Measurements from ENCODE around the gene ENTPD1. TPM values are rescaled to one million over a fixed set of nuclear protein-coding genes. Genes with fewer than 3 reads are reported as not detected.

Gene ENTPD1
- total and polyA plus RNA-seq, 9 of the 15 experiments (the other 6 are each of a cell fraction or from before 2014, with no cell fraction given) = 0.07 to 1.5 (median 0.37) TPM

- TF ChIP-seq TEAD2 (tag; IDR thresholded peaks at IDR 0.05) (no peak), NFXL1 (CRISPR knock-in tag; IDR thresholded peaks at IDR 0.05) (no peak)
Observed at GRCh38 chr10:95833042-95833610, 77.2 kb downstream of the ENTPD1 start (continued).

- H4K20me1 ChIP-seq (replicated peaks; ENCODE audit: control insufficient read depth, insufficient read depth, low read length) = no peaks in the 10 kb centered on the region
- FAIRE-seq = no peak
- in situ Hi-C loops (cut with MboI) (loop anchor here (25.0 kb wide), 1 partner anchor 447 kb away; no protein-coding TSS in a partner anchor), intact Hi-C loops (cut with micrococcal nuclease) (no loop called here)
- ChIA-PET CTCF (ENCODE audit: low intra/inter-chr PET ratio) (no interaction called here), POLR2A (no interaction called here)
- H3K9me1 ChIP-seq (ENCODE audit: control insufficient read depth, insufficient read depth, low read length) = no peaks in the 10 kb centered on the region
- BruUV-seq (replicated peaks) = no TSS peak
- TF ChIP-seq EP400 (IDR thresholded peaks at IDR 0.05) (no peak), FOXJ2 (tag; IDR thresholded peaks at IDR 0.05) (no peak), BRD9 (IDR thresholded peaks at IDR 0.05; ENCODE audit: low read depth, partially characterized antibody) (no peak), U2AF1 (optimal IDR thresholded peaks at IDR 0.05; ENCODE audit: low read depth, low read length) (no peak), NFXL1 (CRISPR knock-in tag; IDR thresholded peaks at IDR 0.05) (no peak), HDAC2 (IDR thresholded peaks at IDR 0.05) (no peak), PKNOX1 (IDR thresholded peaks at IDR 0.05) (no peak), ZFP1 (CRISPR knock-in tag; IDR thresholded peaks at IDR 0.05) (no peak), DIDO1 (tag; IDR thresholded peaks at IDR 0.05; ENCODE audit: low read depth) (no peak), ZNF75A (CRISPR knock-in tag; IDR thresholded peaks at IDR 0.05) (no peak), CREB3L1 (IDR thresholded peaks at IDR 0.05; ENCODE audit: borderline replicate concordance, low read depth) (no peak), HDAC1 (IDR thresholded peaks at IDR 0.05) (no peak), ZBTB43 (CRISPR knock-in tag; IDR thresholded peaks at IDR 0.05) (no peak), LEF1 (IDR thresholded peaks at IDR 0.05) (no peak)
- H3K79me2 ChIP-seq (ENCODE audit: control insufficient read depth, insufficient read depth, low read length) = no peaks in the 10 kb centered on the region
- WGBS (ENCODE audit: insufficient coverage, low coverage, missing lambda C conversion rate) = 25% methylated on average over 3 of the region's 3 CpGs
- H3K4me2 ChIP-seq (ENCODE audit: insufficient read depth, low read length) = no peak overlapping the region
- no peaks in the 10 kb centered on the region for H3K9me3 ChIP-seq (replicated peaks; ENCODE audit: control insufficient read depth, insufficient read depth, low read depth, low read length)
- no peaks in the 10 kb centered on the region for H3K27me3 ChIP-seq (ENCODE audit: control insufficient read depth in 2 of 2, insufficient read depth in 2 of 2, low read length in 2 of 2)
- no peaks in the 10 kb centered on the region for H3K36me3 ChIP-seq (ENCODE audit: control insufficient read depth, insufficient read depth, low read length)
- no peak overlapping the region for H3K27ac ChIP-seq (ENCODE audit: extremely low read depth, low read depth, low read length)
- no peak overlapping the region for H2AFZ ChIP-seq (ENCODE audit: low read depth, low read length)
- no peak overlapping the region for H3K4me3 ChIP-seq
- no peaks in the 10 kb centered on the region for H3K4me1 ChIP-seq (replicated peaks in 1 of 2; ENCODE audit: control insufficient read depth in 2 of 2, insufficient read depth in 2 of 2, low read length in 2 of 2)
- no peak overlapping the region for H3K9ac ChIP-seq (ENCODE audit: insufficient read depth in 1 of 2, low read depth in 2 of 2, low read length in 2 of 2)
- no peak for ATAC-seq
- DNase-seq (ENCODE audit: extremely low read depth in 1 of 4, low spot score in 3 of 4) = no peak
Observed at GRCh38 chr10:95834406-95834805, 78.4 kb downstream of the ENTPD1 start.

All from K562 (cell line).